Colonic mucosa (tissue), 4 donors: Measurements from ENCODE around the gene CCK. TPM values are rescaled to one million over a fixed set of nuclear protein-coding genes. Genes with fewer than 3 reads are reported as not detected.

Source experiments
- DNase-seq: peaks from one replicate; pipeline ENCODE4 v3.0.0-alpha.2; 2020
- H3K27ac ChIP-seq: fragments of 200-600 bp; one replicate; pipeline ENCODE4 v1.8.0; 2021
- H3K27me3 ChIP-seq: fragments of 200-600 bp; one replicate; pipeline ENCODE4 v1.8.0; 2021
- H3K36me3 ChIP-seq: fragments of 200-600 bp; one replicate; pipeline ENCODE4 v1.8.0; 2021
- H3K4me1 ChIP-seq: fragments of 200-600 bp; one replicate; pipeline ENCODE4 v1.8.0; 2021; ENCODE audit warnings: mild to moderate bottlenecking
- H3K4me3 ChIP-seq: fragments of 200-600 bp; one replicate; pipeline ENCODE4 v1.8.0; 2021
- H3K9ac ChIP-seq, 2 donors: one replicate each; pipeline ENCODE4 v1.7.0; 2013; ENCODE audit warnings: control low read depth in 2 of 2, low read depth in 2 of 2, low read length in 2 of 2
- H3K9me3 ChIP-seq: fragments of 200-600 bp; one replicate; pipeline ENCODE4 v1.8.0; 2021
- intact Hi-C: fragments of 100-400 bp; cut with DNase I; formaldehyde crosslinking; loops from one replicate; pipeline ENCODE4 v1.14.1; 2022
- total RNA-seq, 2 donors: library from RNA; stranded (reverse); fragmentation: NEBNext Ultra II Directional in 1 of 2; extraction: Animal tissue kit (Norgen Biotek cat#: 25700) in 1 of 2; gene quantifications; one replicate each; pipeline ENCODE4 v1.2.1, GENCODE V29; 2021
- TF ChIP-seq, protein P1 (sequence below): fragments of 200-600 bp; IDR thresholded peaks from one replicate; pipeline ENCODE4 v1.8.0; 2022; ENCODE audit warnings: antibody characterized with exemption, mild to moderate bottlenecking
- donor health status: healthy.
- donor health status: DM: no; HTN: no; CAD: no.
- donor health status: DM: no; HTN: no; CAD: no.

Gene CCK
- total RNA-seq, 2 donors from 2014 or later: not detected

DNA sequence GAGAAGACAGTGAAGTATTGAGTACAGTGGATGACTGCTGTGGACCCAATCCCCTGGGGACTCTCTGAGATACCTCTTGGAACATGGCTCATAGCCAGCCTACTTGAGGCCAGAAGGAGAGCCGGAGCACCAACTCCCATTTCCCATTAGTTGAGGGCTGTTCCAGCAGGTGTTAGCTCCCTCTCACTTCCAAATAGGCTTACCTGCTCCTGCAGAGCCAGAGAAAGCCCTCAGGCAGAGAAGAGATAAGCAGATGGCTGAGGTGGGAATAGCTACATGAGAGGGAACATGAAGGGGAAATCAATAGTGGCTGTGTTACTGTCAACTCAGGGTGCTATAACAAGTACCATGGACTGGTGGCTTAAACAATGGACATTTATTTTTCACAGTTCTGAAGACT, 4.6 kb upstream of the CCK start:
- Histone ChIP-seq H3K27ac (no peak overlapping the region), H3K9ac (no peak overlapping the region), H3K27me3 (peaks cover 3% of the 10 kb centered on the region), H3K9me3 (no peaks in the 10 kb centered on the region), H3K4me3 (no peak overlapping the region), H3K36me3 (no peaks in the 10 kb centered on the region), H3K4me1 (no peaks in the 10 kb centered on the region)
- intact Hi-C loops: no loop called here
- no peak for DNase-seq
- TF ChIP-seq, protein P1, sequence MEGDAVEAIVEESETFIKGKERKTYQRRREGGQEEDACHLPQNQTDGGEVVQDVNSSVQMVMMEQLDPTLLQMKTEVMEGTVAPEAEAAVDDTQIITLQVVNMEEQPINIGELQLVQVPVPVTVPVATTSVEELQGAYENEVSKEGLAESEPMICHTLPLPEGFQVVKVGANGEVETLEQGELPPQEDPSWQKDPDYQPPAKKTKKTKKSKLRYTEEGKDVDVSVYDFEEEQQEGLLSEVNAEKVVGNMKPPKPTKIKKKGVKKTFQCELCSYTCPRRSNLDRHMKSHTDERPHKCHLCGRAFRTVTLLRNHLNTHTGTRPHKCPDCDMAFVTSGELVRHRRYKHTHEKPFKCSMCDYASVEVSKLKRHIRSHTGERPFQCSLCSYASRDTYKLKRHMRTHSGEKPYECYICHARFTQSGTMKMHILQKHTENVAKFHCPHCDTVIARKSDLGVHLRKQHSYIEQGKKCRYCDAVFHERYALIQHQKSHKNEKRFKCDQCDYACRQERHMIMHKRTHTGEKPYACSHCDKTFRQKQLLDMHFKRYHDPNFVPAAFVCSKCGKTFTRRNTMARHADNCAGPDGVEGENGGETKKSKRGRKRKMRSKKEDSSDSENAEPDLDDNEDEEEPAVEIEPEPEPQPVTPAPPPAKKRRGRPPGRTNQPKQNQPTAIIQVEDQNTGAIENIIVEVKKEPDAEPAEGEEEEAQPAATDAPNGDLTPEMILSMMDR: no peak

- intact Hi-C loops: no loop called here
- H3K27ac ChIP-seq: no peak overlapping the region
- DNase-seq: no peak
- no peak overlapping the region for H3K4me3 ChIP-seq
- H3K9ac ChIP-seq: no peak overlapping the region
- TF ChIP-seq, protein P1: no peak
- H3K27me3 ChIP-seq: peaks cover 12% of the 10 kb centered on the region
- no peaks in the 10 kb centered on the region for H3K4me1 ChIP-seq
- H3K9me3 ChIP-seq: no peaks in the 10 kb centered on the region
- H3K36me3 ChIP-seq: no peaks in the 10 kb centered on the region
These were observed 3.7 kb upstream of the CCK start for GRCh38 chr3:42269647-42270046.

DNA sequence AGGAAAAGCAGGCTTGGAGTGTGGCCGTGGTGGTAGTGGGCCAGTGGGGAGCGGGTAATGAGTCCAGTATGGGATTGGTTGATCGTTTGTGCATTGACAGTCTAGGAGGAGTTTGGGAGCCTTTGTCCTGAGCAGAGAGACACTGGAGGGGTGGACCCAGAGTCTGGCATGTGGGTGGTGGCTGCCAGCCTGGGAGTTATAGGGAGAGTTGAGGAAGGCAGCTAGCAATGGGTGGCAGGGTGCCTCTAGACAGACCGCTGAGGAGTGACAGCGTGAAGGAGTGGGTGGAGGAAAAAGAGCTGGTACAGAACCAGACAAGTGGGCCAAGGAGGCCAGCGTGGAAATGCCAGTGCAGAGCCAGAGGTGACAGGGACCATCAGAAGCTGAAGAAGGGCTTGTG, 1.9 kb upstream of the CCK start:
- Histone ChIP-seq H3K4me3 (no peak overlapping the region), H3K4me1 (no peaks in the 10 kb centered on the region), H3K9ac (no peak overlapping the region), H3K9me3 (no peaks in the 10 kb centered on the region), H3K27ac (no peak overlapping the region), H3K27me3 (peaks cover 30% of the 10 kb centered on the region), H3K36me3 (no peaks in the 10 kb centered on the region)
- intact Hi-C loops: no loop called here
- no peak for DNase-seq
- TF ChIP-seq, protein P1: no peak

GRCh38 chr3:42265059-42265991, 660 bp downstream of the CCK start:
- Histone ChIP-seq H3K27me3 (peaks cover 43% of the 10 kb centered on the region), H3K9me3 (no peaks in the 10 kb centered on the region), H3K27ac (no peak overlapping the region), H3K4me1 (no peaks in the 10 kb centered on the region), H3K4me3 (no peak overlapping the region), H3K9ac (no peak overlapping the region), H3K36me3 (no peaks in the 10 kb centered on the region)
- intact Hi-C loops: no loop called here
- no peak for DNase-seq
- TF ChIP-seq, protein P1: no peak

DNA sequence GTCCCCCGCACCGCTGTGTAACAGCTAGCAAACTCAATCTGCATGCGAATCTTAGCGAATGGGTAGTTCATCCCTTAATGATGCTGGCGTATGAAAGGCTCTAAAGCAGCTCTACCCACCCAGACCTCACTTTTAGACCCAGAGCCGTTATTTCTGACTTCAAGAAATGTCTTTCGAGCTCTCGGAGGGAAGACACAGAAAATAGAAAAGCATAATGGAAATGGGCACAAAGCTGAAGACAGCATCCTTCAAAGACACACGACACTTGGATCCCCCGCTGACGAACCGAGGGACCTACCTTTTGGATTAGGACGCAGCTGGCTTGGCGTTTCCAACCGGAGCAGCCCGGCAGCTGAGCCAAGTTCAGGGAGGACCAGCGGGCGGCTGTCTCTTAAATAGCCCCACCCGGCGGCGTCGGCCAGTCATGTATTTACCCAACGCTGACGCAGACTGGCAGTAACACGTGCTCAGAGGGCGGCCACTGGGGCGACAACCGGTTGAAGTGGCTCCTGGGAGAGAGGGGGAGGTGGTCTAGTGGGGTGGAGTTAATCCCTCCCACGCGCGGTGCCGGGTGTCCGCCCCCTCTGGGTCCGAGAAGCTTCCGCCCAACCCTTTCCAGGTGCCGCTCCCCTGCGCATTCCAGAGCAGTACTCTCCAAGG, 1.5 kb downstream of the CCK start:
- Histone ChIP-seq H3K27me3 (peaks cover 43% of the 10 kb centered on the region), H3K4me1 (no peaks in the 10 kb centered on the region)

More for the DNA sequence above, 1.5 kb downstream of the CCK start:
- intact Hi-C loops: no loop called here
- DNase-seq: peak; percentile 34
- TF ChIP-seq, protein P1: no peak
- no peak overlapping the region for H3K27ac ChIP-seq
- no peaks in the 10 kb centered on the region for H3K9me3 ChIP-seq
- no peaks in the 10 kb centered on the region for H3K36me3 ChIP-seq
- no peak overlapping the region for H3K4me3 ChIP-seq
- no peak overlapping the region for H3K9ac ChIP-seq
